IMR-90 (cell line): Measurements from ENCODE around the gene TSGA10. TPM values are rescaled to one million over a fixed set of nuclear protein-coding genes. Genes with fewer than 3 reads are reported as not detected.

Source experiments
- ATAC-seq: fragments of 200-7000 bp; cut with Tn5 transposase; 2 replicates; pipeline ENCODE4 v1.9.1; 2020; ENCODE audit warnings: low read depth, mild to moderate bottlenecking, moderate library complexity
- BruUV-seq: library from RNA; stranded (reverse); fragments of 400-500 nt; replicated peaks from 2 replicates; lab custom pipeline; 2021; lab: Mats Ljungman, UMichigan
- CTCF ChIA-PET: fragments of 300-600 bp; formaldehyde crosslinking; extraction: SDS; loops from one replicate; lab custom pipeline; 2021; ENCODE audit warnings: antibody characterized with exemption; lab: Yijun Ruan, JAX
- POLR2A ChIA-PET: fragments of 300-600 bp; sonication (Branson Sonifier 250); formaldehyde crosslinking; loops from one replicate; lab custom pipeline; 2022; ENCODE audit warnings: antibody characterized with exemption; ENCODE audit not compliant: unreplicated experiment; lab: Charles Lee
- DNase-seq: peaks from one replicate; pipeline ENCODE4 v3.0.0; 2013
- H2AFZ ChIP-seq: replicated peaks from 2 replicates; pipeline ENCODE3; 2013; ENCODE audit warnings: low read length, mild to moderate bottlenecking; ENCODE audit not compliant: poor library complexity
- H2AK5ac ChIP-seq: 2 replicates; pipeline ENCODE4 v1.6.1; 2013; ENCODE audit warnings: low read depth, low read length, inconsistent platforms
- H2AK9ac ChIP-seq: replicated peaks from 2 replicates; pipeline ENCODE3; 2013; ENCODE audit warnings: mild to moderate bottlenecking, low read depth, low read length, moderate library complexity; ENCODE audit not compliant: poor library complexity
- H2BK120ac ChIP-seq: 2 replicates; pipeline ENCODE4 v1.6.1; 2013; ENCODE audit warnings: low read depth, low read length, inconsistent platforms
- H2BK15ac ChIP-seq: 3 replicates; pipeline ENCODE4 v1.6.1; 2013; ENCODE audit warnings: low read depth, low read length, inconsistent platforms
- H2BK20ac ChIP-seq: 2 replicates; pipeline ENCODE4 v1.6.1; 2013; ENCODE audit warnings: low read depth, mild to moderate bottlenecking, inconsistent platforms, low read length, moderate library complexity
- H2BK5ac ChIP-seq: 2 replicates; pipeline ENCODE4 v1.6.1; 2013; ENCODE audit warnings: mild to moderate bottlenecking, low read depth, low read length, inconsistent platforms; ENCODE audit not compliant: poor library complexity, severe bottlenecking
- H3K14ac ChIP-seq: replicated peaks from 2 replicates; pipeline ENCODE4 v1.6.1; 2013; ENCODE audit warnings: low read depth, low read length, inconsistent platforms
- H3K18ac ChIP-seq: 2 replicates; pipeline ENCODE4 v1.6.1; 2013; ENCODE audit warnings: low read depth, low read length, control low read depth
- H3K23ac ChIP-seq: 2 replicates; pipeline ENCODE4 v1.6.1; 2013; ENCODE audit warnings: low read depth, low read length, inconsistent platforms
- H3K27ac ChIP-seq: 2 replicates; pipeline ENCODE4 v1.5.1; 2013; ENCODE audit warnings: mild to moderate bottlenecking, control low read depth, low read length; ENCODE audit not compliant: insufficient read depth
- H3K27me3 ChIP-seq: 2 replicates; pipeline ENCODE4 v1.6.1; 2013; ENCODE audit warnings: low read length; ENCODE audit not compliant: control insufficient read depth, insufficient read depth
- H3K36me3 ChIP-seq: 2 replicates; pipeline ENCODE4 v1.6.1; 2013; ENCODE audit warnings: low read length, mixed read lengths; ENCODE audit not compliant: control insufficient read depth, insufficient read depth
- H3K4ac ChIP-seq: 2 replicates; pipeline ENCODE4 v1.6.1; 2013; ENCODE audit warnings: low read depth, low read length, inconsistent platforms
- H3K4me1 ChIP-seq: 2 replicates; pipeline ENCODE4 v1.6.1; 2013; ENCODE audit warnings: low read length, mixed read lengths; ENCODE audit not compliant: control insufficient read depth, insufficient read depth
- H3K4me2 ChIP-seq: 2 replicates; pipeline ENCODE4 v1.6.1; 2013; ENCODE audit warnings: low read depth, mild to moderate bottlenecking, control low read depth, low read length, moderate library complexity
- H3K4me3 ChIP-seq: 2 replicates; pipeline ENCODE4 v1.5.1; 2013; ENCODE audit warnings: low read depth, mild to moderate bottlenecking, control low read depth, low read length, moderate library complexity; ENCODE audit not compliant: insufficient read depth
- H3K56ac ChIP-seq: 2 replicates; pipeline ENCODE4 v1.6.1; 2013; ENCODE audit warnings: low read length, inconsistent platforms; ENCODE audit not compliant: insufficient read depth; ENCODE audit errors: extremely low read depth
- H3K79me1 ChIP-seq, 2 experiments: 2 replicates each; pipeline ENCODE4 v1.6.1; 2013; ENCODE audit warnings: low read length in 2 of 2, inconsistent platforms in 1 of 2, low read depth in 1 of 2
- H3K9ac ChIP-seq: 2 replicates; pipeline ENCODE4 v1.6.1; 2013; ENCODE audit warnings: low read depth, low read length, control low read depth
- H3K9me1 ChIP-seq: 2 replicates; pipeline ENCODE4 v1.6.1; 2013; ENCODE audit warnings: low read length, inconsistent platforms; ENCODE audit not compliant: insufficient read depth
- H3K9me3 ChIP-seq: 2 replicates; pipeline ENCODE4 v1.6.1; 2013; ENCODE audit warnings: low read length; ENCODE audit not compliant: control insufficient read depth, insufficient read depth
- H4K20me1 ChIP-seq: 2 replicates; pipeline ENCODE4 v1.6.1; 2013; ENCODE audit warnings: low read length, inconsistent platforms; ENCODE audit not compliant: insufficient read depth
- H4K5ac ChIP-seq: 2 replicates; pipeline ENCODE4 v1.6.1; 2013; ENCODE audit warnings: mild to moderate bottlenecking, low read depth, low read length, control low read depth
- H4K8ac ChIP-seq, 2 experiments: 2 replicates each; pipeline ENCODE4 v1.6.1; 2013; ENCODE audit warnings: low read depth in 2 of 2, low read length in 2 of 2, control low read depth in 1 of 2, inconsistent platforms in 1 of 2
- H4K91ac ChIP-seq: 2 replicates; pipeline ENCODE4 v1.6.1; 2013; ENCODE audit warnings: low read depth, low read length, inconsistent platforms; ENCODE audit not compliant: insufficient read depth
- CHD1 ChIP-seq: IDR thresholded peaks from 2 replicates; pipeline ENCODE4 v1.6.1; 2012; ENCODE audit warnings: low read depth, low read length, improper control_type of control experiment
- CTCF ChIP-seq: conservative IDR thresholded peaks from 2 replicates; pipeline ENCODE4 v1.5.1; 2012; ENCODE audit warnings: mild to moderate bottlenecking, low read depth, low read length, improper control_type of control experiment
- FOS ChIP-seq: fragments of 150-350 bp; IDR thresholded peaks from 2 replicates; pipeline ENCODE4 v1.6.1; 2016; ENCODE audit warnings: low read depth, low read length
- MAFK ChIP-seq: IDR thresholded peaks from 2 replicates; pipeline ENCODE4 v1.6.1; 2012; ENCODE audit warnings: low read depth, low read length, improper control_type of control experiment
- MXI1 ChIP-seq: IDR thresholded peaks from 2 replicates; pipeline ENCODE4 v1.6.1; 2012; ENCODE audit warnings: low read depth, mild to moderate bottlenecking, low read length, moderate library complexity, borderline replicate concordance
- POLR2A ChIP-seq: IDR thresholded peaks from 2 replicates; pipeline ENCODE4 v1.6.1; 2012; ENCODE audit warnings: mild to moderate bottlenecking, low read depth, low read length
- RCOR1 ChIP-seq: IDR thresholded peaks from 2 replicates; pipeline ENCODE4 v1.6.1; 2012; ENCODE audit warnings: mild to moderate bottlenecking, low read length, improper control_type of control experiment; ENCODE audit not compliant: insufficient replicate concordance
- SMC3 ChIP-seq: fragments of 150-350 bp; IDR thresholded peaks from 2 replicates; pipeline ENCODE4 v1.6.1; 2016; ENCODE audit warnings: low read depth, mild to moderate bottlenecking, antibody characterized with exemption, low read length, moderate library complexity
- USF2 ChIP-seq: fragments of 150-350 bp; IDR thresholded peaks from 2 replicates; pipeline ENCODE4 v1.6.1; 2017; ENCODE audit warnings: mild to moderate bottlenecking, antibody characterized with exemption, low read length, low read depth
- WGBS, 2 experiments: methylation state at CpG; one replicate each; pipeline versions ENCODE4 v1.1.5 to v1.1.7; 2013; ENCODE audit warnings: missing lambda C conversion rate in 2 of 2; ENCODE audit not compliant: insufficient read length in 1 of 2; ENCODE audit errors: extremely low coverage in 2 of 2; 5-methylcytosine and 5-hydroxymethylcytosine counted together
- dilution Hi-C: fragments of 300-500 bp; cut with HindIII; formaldehyde crosslinking; loops from one replicate; pipeline ENCODE4 v1.14.3; 2018; ENCODE audit warnings: low sequenced_read_pairs; ENCODE audit not compliant: unreplicated experiment
- in situ Hi-C: fragments of 300-500 bp; cut with MboI; formaldehyde crosslinking; loops from 3 replicates; pipeline ENCODE4 v1.14.3; 2019; ENCODE audit warnings: low sequenced_read_pairs, inconsistent platforms, mixed read lengths
- intact Hi-C: fragments of 100-400 bp; cut with micrococcal nuclease; formaldehyde crosslinking; loops from 2 replicates; pipeline ENCODE4 v1.10.0; 2022
- polyA plus RNA-seq, 3 experiments: library from polyadenylated mRNA; depleted of rRNA; stranded (reverse); fragments of >200 nt; gene quantifications; 2 replicates each; pipeline ENCODE4 v1.2.3, GENCODE V29; 2012; ENCODE audit warnings: low replicate concordance in 1 of 3
- total RNA-seq: library from RNA; depleted of rRNA; stranded (reverse); fragments of >200 nt; gene quantifications from 2 replicates; pipeline ENCODE4 v1.2.3, GENCODE V29; 2012

TSGA10 gene
- total and polyA plus RNA-seq, 2 of the 4 experiments (the other 2 are of a cell fraction) = 0.32 to 0.54 TPM

GRCh38 chr2:99104006-99104405 is 50.7 kb downstream of the TSGA10 start:
- Histone ChIP-seq H3K56ac (no peak overlapping the region), H4K8ac (no peak overlapping the region), H3K23ac (no peak overlapping the region), H3K4ac (no peak overlapping the region), H2BK20ac (no peak overlapping the region), H3K4me1 (no peaks in the 10 kb centered on the region), H3K9me1 (no peaks in the 10 kb centered on the region), H3K18ac (no peak overlapping the region), H3K4me2 (no peak overlapping the region), H2AFZ (no peak overlapping the region), H2BK120ac (no peak overlapping the region), H3K9me3 (no peaks in the 10 kb centered on the region), H3K27me3 (no peaks in the 10 kb centered on the region; the same call in 1 of the 2 replicates), H4K20me1 (no peaks in the 10 kb centered on the region), H2BK15ac (no peak overlapping the region), H3K9ac (no peak overlapping the region), H4K91ac (no peak overlapping the region), H3K4me3 (no peak overlapping the region), H2AK9ac (no peak overlapping the region), H3K79me1 (no peaks in the 10 kb centered on the region), H2AK5ac (no peak overlapping the region), H3K27ac (no peak overlapping the region), H4K5ac (no peak overlapping the region), H3K36me3 (no peaks in the 10 kb centered on the region), H3K14ac (no peak overlapping the region), H2BK5ac (no peak overlapping the region)
- DNase-seq (no peak), ATAC-seq (no peak)
- POLR2A ChIA-PET = no interaction called here
- BruUV-seq = no TSS peak
- WGBS, 2 experiments = no CpG with 5 or more reads among the region's 2 CpGs
- in situ Hi-C loops (no loop called here), dilution Hi-C loops (no loop called here), intact Hi-C loops (no loop called here)
- CTCF ChIA-PET = no interaction called here
- TF ChIP-seq CHD1 (no peak), USF2 (no peak), FOS (no peak), POLR2A (no peak), SMC3 (no peak), RCOR1 (no peak), MXI1 (no peak), MAFK (no peak), CTCF (no peak)
